ENCODE measurements around the gene LILRA6. TPM values are rescaled to one million over a fixed set of nuclear protein-coding genes. Genes with fewer than 3 reads are reported as not detected.

LILRA6 gene
- total and polyA plus RNA-seq, 10 of the 15 experiments (the other 5 are each of a cell fraction or from before 2014, with no cell fraction given) = 0.04 to 1.7 (median 0.09) TPM; not detected in 2

DNA sequence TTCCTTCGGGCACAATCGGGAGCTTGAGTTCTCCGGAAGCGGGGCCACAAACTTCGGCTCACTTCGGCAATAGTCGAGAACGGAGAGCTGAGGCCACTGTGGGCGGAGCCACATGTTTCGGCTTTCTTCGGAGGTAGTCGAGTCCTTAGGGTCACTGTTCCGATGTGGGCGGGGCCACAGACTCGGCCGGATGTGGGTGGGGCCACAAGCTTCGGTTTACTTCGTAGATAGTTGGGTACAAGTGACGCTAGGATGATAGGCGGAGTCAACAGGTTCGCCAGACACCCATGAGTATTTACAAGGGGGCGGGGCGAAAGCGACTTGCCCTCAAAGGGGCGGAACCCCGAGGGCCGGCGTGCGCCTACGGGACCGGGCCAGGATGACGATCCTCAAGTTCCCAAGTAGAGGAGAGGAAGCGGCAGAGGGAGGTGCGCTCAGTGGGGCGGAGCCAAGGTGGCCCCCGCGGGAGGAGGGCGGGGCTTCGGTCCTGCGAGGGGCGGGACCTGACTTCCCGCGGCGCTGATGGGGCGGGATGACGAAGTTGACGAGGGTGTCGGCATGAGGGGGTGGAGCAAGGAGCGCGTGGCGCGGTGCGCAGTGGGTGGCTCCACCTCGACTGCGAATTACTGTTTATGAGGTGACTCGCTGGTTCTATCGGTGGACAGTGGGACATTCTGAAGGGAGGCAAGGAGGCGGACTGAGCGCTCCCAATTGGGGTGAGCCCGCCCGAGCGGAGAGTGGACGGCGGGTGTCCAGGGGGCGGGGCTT lies 52.7 kb downstream of the LILRA6 start (continued):
- TF ChIP-seq, protein P1, sequence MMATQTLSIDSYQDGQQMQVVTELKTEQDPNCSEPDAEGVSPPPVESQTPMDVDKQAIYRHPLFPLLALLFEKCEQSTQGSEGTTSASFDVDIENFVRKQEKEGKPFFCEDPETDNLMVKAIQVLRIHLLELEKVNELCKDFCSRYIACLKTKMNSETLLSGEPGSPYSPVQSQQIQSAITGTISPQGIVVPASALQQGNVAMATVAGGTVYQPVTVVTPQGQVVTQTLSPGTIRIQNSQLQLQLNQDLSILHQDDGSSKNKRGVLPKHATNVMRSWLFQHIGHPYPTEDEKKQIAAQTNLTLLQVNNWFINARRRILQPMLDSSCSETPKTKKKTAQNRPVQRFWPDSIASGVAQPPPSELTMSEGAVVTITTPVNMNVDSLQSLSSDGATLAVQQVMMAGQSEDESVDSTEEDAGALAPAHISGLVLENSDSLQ (IDR thresholded peaks at IDR 0.05) = peak; percentile 85
- TF ChIP-seq CHD1 (IDR thresholded peaks at IDR 0.05; ENCODE audit: low read depth, low read length) (0 out of 2 replicates have a peak, but pooled peaks have one; percentile 79), IRF4 (IDR thresholded peaks at IDR 0.05; ENCODE audit: low read depth, low read length) (peak; percentile 7; the same call in 1 of the 2 replicates), POLR2AphosphoS5 (IDR thresholded peaks at IDR 0.05; ENCODE audit: low read length) (peak; percentile 80; the same call in 1 of the 2 replicates), POU2F2 (IDR thresholded peaks at IDR 0.05; ENCODE audit: borderline replicate concordance, low read depth, low read length) (peak; percentile 39; the same call in 1 of the 3 replicates), DPF2 (IDR thresholded peaks at IDR 0.05) (0 out of 2 replicates have a peak, but pooled peaks have one; percentile 11), BHLHE40 (IDR thresholded peaks at IDR 0.05; ENCODE audit: borderline replicate concordance in 1 of 2, low read depth in 2 of 2, low read length in 1 of 2) (0 out of 4 replicates have a peak, but pooled peaks of 1 of the 2 experiments have one; percentile 39), POLR2AphosphoS2 (IDR thresholded peaks at IDR 0.05; ENCODE audit: low read depth, low read length) (peak; percentile 87), ESRRA (IDR thresholded peaks at IDR 0.05; ENCODE audit: low read length) (0 out of 2 replicates have a peak, but pooled peaks have one; percentile 33), ZNF217 (IDR thresholded peaks at IDR 0.05) (no peak), ZNF207 (IDR thresholded peaks at IDR 0.05; ENCODE audit: borderline replicate concordance) (peak; percentile 84; the same call in 1 of the 2 replicates), MYC (IDR thresholded peaks at IDR 0.05; ENCODE audit: insufficient read depth, insufficient read length, insufficient replicate concordance, low read length, severe bottlenecking) (peak; percentile 63), POLR2A (IDR thresholded peaks at IDR 0.05; ENCODE audit: low read depth, low read length) (peak; percentile 90), SMAD1 (IDR thresholded peaks at IDR 0.05; ENCODE audit: low read depth, partially characterized antibody) (peak; percentile 58), CREB1 (IDR thresholded peaks at IDR 0.05; ENCODE audit: low read depth) (peak; percentile 66), SMC3 (IDR thresholded peaks at IDR 0.05; ENCODE audit: borderline replicate concordance, low read length) (no peak)
- TF ChIP-seq, protein P2, sequence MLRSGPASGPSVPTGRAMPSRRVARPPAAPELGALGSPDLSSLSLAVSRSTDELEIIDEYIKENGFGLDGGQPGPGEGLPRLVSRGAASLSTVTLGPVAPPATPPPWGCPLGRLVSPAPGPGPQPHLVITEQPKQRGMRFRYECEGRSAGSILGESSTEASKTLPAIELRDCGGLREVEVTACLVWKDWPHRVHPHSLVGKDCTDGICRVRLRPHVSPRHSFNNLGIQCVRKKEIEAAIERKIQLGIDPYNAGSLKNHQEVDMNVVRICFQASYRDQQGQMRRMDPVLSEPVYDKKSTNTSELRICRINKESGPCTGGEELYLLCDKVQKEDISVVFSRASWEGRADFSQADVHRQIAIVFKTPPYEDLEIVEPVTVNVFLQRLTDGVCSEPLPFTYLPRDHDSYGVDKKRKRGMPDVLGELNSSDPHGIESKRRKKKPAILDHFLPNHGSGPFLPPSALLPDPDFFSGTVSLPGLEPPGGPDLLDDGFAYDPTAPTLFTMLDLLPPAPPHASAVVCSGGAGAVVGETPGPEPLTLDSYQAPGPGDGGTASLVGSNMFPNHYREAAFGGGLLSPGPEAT (IDR thresholded peaks at IDR 0.05; ENCODE audit: low read depth) = peak; percentile 25; the same call in 1 of the 2 replicates
- TF ChIP-seq, protein P3, sequence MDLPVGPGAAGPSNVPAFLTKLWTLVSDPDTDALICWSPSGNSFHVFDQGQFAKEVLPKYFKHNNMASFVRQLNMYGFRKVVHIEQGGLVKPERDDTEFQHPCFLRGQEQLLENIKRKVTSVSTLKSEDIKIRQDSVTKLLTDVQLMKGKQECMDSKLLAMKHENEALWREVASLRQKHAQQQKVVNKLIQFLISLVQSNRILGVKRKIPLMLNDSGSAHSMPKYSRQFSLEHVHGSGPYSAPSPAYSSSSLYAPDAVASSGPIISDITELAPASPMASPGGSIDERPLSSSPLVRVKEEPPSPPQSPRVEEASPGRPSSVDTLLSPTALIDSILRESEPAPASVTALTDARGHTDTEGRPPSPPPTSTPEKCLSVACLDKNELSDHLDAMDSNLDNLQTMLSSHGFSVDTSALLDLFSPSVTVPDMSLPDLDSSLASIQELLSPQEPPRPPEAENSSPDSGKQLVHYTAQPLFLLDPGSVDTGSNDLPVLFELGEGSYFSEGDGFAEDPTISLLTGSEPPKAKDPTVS (IDR thresholded peaks at IDR 0.05; ENCODE audit: low read depth, low read length) = peak; percentile 97; the same call in 1 of the 2 replicates
- TF ChIP-seq, protein P4, sequence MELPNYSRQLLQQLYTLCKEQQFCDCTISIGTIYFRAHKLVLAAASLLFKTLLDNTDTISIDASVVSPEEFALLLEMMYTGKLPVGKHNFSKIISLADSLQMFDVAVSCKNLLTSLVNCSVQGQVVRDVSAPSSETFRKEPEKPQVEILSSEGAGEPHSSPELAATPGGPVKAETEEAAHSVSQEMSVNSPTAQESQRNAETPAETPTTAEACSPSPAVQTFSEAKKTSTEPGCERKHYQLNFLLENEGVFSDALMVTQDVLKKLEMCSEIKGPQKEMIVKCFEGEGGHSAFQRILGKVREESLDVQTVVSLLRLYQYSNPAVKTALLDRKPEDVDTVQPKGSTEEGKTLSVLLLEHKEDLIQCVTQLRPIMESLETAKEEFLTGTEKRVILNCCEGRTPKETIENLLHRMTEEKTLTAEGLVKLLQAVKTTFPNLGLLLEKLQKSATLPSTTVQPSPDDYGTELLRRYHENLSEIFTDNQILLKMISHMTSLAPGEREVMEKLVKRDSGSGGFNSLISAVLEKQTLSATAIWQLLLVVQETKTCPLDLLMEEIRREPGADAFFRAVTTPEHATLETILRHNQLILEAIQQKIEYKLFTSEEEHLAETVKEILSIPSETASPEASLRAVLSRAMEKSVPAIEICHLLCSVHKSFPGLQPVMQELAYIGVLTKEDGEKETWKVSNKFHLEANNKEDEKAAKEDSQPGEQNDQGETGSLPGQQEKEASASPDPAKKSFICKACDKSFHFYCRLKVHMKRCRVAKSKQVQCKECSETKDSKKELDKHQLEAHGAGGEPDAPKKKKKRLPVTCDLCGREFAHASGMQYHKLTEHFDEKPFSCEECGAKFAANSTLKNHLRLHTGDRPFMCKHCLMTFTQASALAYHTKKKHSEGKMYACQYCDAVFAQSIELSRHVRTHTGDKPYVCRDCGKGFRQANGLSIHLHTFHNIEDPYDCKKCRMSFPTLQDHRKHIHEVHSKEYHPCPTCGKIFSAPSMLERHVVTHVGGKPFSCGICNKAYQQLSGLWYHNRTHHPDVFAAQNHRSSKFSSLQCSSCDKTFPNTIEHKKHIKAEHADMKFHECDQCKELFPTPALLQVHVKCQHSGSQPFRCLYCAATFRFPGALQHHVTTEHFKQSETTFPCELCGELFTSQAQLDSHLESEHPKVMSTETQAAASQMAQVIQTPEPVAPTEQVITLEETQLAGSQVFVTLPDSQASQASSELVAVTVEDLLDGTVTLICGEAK (IDR thresholded peaks at IDR 0.05; ENCODE audit: borderline replicate concordance) = no peak
